Fibroblast of pulmonary artery (primary cell): ENCODE measurements around the gene USP6NL.

Experiments used
- DNase-seq: peaks from one replicate; pipeline ENCODE4 v3.0.0-alpha.2; 2010; ENCODE audit warnings: low read depth
- H3K4me3 ChIP-seq: replicated peaks from 2 replicates; pipeline ENCODE4 v1.5.1; 2011; ENCODE audit warnings: low read depth, mild to moderate bottlenecking, control low read depth, low read length, moderate library complexity
- TF ChIP-seq, protein P1 (sequence below): IDR thresholded peaks from 2 replicates; pipeline ENCODE4 v1.5.1; 2011; ENCODE audit warnings: mild to moderate bottlenecking, control low read depth, low read length, inconsistent platforms; ENCODE audit errors: missing control alignments

Gene USP6NL

DNA sequence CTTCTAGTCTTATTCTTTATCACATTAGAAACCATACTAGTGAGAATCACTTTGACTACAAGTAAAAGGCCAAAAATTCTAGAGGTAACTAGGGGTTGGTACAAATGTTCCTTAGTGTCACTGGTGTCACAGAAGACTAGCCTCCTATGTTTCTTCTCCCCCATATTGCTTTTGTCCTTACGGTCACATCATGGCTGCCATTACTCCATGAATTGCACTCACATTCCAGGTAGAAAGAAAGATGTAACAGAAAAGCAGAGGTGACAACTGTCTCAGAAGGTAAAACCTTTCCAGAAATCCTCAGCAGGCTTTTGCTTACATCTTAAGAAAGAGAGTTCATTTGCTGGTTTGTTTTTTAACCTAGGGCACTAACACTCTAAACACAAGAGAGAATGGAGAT lies 42.9 kb downstream of the USP6NL start:
- no peak overlapping the region for H3K4me3 ChIP-seq
- no peak for DNase-seq
- TF ChIP-seq, protein P1, sequence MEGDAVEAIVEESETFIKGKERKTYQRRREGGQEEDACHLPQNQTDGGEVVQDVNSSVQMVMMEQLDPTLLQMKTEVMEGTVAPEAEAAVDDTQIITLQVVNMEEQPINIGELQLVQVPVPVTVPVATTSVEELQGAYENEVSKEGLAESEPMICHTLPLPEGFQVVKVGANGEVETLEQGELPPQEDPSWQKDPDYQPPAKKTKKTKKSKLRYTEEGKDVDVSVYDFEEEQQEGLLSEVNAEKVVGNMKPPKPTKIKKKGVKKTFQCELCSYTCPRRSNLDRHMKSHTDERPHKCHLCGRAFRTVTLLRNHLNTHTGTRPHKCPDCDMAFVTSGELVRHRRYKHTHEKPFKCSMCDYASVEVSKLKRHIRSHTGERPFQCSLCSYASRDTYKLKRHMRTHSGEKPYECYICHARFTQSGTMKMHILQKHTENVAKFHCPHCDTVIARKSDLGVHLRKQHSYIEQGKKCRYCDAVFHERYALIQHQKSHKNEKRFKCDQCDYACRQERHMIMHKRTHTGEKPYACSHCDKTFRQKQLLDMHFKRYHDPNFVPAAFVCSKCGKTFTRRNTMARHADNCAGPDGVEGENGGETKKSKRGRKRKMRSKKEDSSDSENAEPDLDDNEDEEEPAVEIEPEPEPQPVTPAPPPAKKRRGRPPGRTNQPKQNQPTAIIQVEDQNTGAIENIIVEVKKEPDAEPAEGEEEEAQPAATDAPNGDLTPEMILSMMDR = no peak

DNA sequence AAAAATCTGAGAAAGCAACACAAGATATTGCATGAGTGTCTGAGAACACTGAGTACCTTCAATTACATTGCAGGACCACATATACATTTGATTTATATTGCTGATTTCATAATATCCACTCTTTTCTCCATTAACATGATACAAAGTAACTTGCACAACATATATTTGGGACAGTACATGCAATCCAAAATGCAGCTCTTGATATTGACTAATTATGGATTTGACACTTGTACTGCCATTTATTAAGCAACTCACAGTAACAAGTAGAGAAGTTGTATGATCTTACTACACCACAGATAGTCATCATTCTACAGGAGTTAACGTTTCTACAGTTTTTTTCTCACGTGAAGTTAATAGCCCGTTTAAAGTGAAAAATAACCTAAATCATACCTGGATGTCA lies 46.7 kb downstream of the USP6NL start:
- TF ChIP-seq, protein P1 = no peak
- no peak for DNase-seq

DNA sequence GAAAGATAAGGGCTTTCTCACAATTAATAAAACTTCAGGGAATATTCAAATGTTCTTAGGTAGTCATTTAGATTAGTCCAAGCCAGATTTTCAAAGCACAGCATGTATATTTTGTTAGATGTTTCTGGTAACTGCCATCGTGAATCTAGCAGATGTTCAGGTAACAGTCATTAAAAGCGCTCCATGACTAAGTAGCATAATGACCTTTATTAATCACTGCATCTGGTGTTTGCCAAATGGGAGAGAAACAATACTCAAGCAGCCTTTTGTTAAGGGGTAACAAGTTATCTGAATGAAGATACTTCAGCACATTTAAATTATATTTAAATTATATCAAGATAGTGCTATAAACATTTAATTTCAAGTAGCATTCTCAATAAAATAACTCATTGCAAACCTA lies 47.5 kb downstream of the USP6NL start:
- H3K4me3 ChIP-seq = no peak overlapping the region
- DNase-seq = no peak
- TF ChIP-seq, protein P1 = no peak

More for the DNA sequence above, 46.7 kb downstream of the USP6NL start:
- H3K4me3 ChIP-seq = no peak overlapping the region

DNA sequence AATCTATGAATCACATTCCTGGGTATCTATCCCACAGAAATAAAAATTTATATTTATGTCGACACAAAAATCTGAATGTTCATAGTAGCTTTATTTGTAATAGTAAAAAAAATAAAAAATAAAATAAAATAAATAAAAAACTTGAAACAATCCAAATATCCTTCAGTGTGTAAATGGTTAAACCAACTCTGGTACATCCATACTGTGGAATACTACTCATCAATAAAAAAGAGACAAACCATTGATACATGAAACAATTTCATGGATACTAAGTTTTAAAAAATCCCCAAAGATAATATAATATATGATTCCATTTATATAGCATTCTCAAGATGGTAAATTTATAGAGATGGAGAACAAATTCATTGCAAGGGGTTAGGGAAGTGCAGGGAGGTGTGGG lies 48.6 kb downstream of the USP6NL start:
- TF ChIP-seq, protein P1 = no peak
- H3K4me3 ChIP-seq = no peak overlapping the region
- DNase-seq = no peak

DNA sequence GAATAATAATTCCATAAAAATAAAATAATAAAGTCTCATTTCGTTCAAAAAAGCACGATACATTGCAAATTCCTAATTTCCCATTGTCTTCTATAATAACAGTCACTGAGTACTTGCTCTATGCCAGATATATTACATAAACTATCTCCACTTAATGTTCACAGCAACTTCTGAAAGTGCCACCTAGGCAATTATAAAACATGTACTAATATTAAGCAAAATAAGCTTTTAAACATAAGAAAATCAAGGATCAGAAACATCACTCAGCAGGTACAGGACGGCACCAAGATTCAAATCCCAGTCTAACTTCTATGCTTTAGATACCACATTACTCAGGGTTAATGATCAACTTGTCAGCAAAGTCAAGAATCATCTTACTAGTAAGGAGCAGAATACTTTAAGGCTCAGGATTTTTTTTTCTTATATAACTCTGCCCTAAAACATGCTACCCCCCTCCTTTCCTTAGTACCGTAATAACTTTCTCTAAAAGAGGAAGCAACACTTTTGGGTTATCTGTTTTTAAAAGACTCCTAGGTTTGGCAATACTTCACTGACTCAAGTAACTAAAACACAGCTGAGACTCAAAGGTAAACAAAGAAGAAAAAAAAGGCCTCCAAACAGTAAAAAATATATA lies 51.3 kb downstream of the USP6NL start:
- peak; percentile 34 for DNase-seq
- H3K4me3 ChIP-seq = no peak overlapping the region
- TF ChIP-seq, protein P1 = no peak

DNA sequence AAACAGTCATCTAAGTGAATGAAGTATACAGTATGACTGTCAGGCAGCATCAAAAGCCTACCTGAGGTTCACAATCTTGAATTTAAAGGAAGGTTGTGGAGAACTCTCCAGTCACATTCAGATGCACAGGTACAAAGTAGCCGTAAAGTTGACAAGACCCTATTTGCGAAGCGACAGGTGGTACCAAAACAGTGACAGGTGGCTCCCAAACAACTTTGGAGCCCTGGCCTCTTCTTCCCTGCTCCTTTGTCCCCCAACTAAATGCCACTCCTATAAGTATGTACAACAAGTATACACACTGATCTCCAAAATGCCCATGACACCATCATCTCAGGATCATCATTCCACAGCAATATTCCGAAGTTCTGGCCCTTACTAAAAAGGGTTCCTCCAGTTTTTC lies 53.5 kb downstream of the USP6NL start:
- H3K4me3 ChIP-seq = no peak overlapping the region
- TF ChIP-seq, protein P1 = no peak
- no peak for DNase-seq

DNA sequence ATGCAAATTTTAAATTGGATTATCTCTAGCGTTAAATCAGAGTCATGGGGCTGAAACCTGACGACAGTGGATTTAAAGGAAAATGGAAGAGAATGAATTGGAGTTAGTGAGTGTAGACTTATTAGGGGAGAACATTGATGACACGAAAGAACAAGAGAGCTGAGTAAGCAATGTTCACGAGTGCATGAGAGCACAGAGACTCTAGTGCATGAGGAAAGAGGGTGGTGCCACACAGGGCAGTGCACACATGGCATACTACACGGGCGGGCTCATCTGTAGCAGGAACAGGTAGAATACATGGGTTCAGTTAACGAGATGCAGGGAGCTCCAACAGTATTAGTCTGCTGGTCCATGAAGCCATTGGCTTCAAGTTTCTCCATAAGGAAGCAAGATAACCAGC lies 53.9 kb downstream of the USP6NL start:
- TF ChIP-seq, protein P1 = no peak
- DNase-seq = no peak
- H3K4me3 ChIP-seq = no peak overlapping the region
